Stimulated activated CD8-positive, alpha-beta memory T cell treated with anti-CD3 and anti-CD28 coated beads, Interleukin-12 subunit alpha, Interleukin-12 subunit beta, amount 100 ng/mL, for 1 hour (primary cell): ENCODE measurements around the gene GNG7.
"Not testable (repeated sequence)": the region's sequence is repeated elsewhere in the genome, so short reads cannot be mapped to it uniquely, and the experiment has no call there.

Experiments
- DNase-seq: peaks from one replicate; pipeline ENCODE4 v3.0.0-alpha.2; 2020; ENCODE audit warnings: low read depth

GNG7 gene

DNA sequence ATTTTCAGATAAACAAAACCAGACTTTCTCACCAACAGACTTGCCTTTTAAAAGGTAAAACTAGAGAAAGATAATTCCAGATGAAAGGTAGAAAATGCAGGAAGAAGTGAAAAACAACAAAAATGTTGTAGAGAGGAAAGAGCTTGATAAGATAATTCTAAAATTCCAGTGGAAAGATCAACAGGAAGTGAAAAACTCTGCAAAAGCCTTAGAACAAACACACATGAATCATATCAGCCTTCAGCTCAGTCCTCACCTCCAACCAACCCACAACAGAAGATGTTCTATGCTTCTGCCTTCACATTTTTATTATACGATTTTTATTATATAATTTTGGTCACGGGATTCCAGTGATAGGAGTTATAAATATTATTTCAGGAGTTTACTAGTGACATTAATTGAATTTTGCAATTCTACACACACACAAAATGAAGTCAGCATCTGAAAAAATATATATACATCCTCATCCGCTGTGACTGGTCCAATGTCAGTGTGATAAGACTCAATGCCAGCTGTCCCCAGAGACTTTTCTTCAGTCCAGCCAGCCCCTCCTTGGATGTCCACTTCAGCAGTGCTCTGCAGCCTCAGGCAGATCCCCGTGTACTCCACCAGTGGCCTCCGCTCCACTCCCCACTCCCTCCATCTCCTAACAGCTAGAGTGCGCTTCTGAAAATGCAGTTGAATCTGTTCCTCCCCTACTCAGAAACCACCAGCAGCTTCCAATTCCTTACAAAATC is 168.6 kb downstream of the GNG7 start:
- no peak for DNase-seq

DNA sequence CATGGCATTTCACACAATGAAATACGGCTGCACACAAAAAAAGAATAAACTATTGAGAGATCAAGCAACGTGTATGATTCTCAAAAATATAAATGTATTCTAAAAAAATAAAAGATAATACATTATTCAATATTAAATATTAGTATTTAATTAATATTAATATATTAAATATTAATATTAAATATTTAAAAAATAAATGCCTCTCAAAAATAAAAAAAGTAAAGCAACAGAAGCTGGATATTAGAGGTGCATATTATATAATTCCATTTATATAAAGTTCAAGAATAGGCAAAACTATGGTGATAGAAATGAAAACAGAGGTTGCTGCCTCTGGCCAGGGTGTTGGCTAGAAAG is 169.4 kb downstream of the GNG7 start:
- no peak for DNase-seq

GRCh38 chr19:2532252-2533071 is 170.0 kb downstream of the GNG7 start:
- DNase-seq: no peak

DNA sequence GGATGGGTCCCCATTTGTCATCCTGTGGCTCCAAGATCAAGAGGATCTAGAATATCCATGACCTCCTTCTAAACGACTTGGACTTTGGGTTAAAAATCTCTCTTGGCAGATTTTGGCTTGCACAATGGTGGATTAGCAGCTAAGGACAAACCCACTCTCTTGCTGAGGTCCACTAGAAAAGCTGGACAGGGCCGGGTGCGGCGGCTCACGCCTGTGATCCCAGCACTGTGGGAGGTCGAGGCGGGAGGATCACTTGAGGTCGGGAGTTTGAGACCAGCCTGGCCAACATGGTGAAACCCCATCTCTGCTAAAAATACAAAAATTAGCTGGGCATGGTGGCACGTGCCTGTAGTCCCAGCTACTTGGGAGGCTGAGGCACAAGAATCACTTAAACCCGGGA is 172.6 kb downstream of the GNG7 start:
- not testable (repeated sequence) for DNase-seq

DNA sequence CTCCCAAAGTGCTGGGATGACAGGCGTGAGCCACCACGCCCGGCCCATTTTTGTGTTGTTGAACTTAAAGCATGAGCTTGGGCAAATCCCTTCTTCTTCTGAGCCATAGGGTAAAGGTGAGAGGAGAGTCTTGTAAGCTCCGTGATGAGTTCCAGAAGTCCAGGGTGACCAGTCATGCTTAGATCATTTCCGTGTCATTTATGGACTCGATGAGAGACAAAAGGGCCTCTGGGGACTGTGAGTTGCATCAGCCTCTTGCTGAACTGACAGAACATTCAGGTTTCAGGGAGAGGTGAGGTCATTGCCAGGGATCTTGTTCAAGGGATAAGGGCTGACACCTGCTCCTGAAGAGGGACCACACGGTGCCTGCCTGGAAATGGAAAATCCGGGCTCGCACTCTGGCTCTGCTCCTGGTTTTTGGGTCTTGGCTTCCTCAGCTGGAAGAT is 173.0 kb downstream of the GNG7 start:
- no peak for DNase-seq

GRCh38 chr19:2528675-2529101 is 173.8 kb downstream of the GNG7 start:
- DNase-seq: no peak

DNA sequence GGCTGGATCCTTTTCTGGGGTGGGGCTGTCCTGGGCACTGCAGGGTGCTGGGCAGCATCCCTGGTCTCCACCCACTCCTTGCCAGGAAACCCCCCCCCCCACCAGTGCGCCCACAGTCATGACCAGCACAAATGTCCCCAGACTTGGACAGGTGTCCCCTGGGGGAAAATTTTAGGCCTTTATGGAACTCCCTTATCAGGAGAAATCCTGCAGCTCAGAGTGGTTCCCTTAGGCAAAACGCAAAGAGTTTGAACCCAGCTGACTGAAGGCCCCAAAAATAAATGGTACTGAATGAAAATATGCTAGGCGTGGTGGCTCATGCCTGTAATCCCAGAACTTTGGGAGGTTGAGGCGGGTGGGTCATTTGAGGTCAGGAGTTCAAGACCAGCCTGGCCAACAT is 174.8 kb downstream of the GNG7 start:
- DNase-seq: no peak

- DNase-seq: no peak
These were observed 175.3 kb downstream of the GNG7 start for GRCh38 chr19:2527171-2527570.

DNA sequence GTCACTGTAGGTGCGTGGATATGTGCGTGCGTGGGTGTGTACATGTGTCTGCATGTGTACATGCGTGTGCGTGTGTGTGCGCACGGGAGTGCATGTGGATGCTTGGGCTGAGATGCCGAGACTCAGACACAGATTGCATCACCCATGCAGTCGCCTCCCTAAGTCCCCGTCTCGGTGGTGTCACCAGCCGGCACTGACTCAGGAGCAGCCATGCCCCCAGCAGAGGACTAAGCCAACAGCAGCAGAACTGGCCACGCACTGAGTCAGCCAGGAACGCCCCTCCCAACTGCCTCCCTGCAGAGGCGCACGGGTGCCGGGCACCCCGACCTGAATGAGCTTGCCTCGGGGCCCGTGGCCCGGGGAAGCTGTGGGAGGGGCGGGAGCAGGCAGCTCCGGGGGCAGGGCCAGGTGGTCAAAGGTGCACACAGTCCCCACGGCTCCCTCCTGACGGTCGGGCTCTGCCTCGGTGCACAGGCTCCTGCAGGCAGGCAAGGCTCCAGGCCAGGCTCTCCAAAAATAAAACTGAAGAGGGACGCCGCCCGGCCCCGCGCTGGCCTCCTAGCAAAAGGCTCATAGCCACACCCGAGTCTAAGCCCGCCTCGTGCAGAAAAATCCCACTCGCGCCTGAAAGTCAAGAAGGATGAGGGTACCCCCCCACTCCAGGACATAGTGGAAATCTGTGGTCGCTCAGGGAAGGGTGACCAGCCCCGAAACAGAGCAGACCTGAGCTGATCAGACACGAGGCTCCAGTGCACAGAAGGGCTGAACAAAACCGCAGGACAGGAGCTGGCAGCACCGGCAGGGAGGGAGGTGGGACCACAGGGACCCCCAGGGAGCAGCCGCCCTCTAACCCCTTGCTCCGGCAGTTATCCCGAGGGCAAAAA is 177.4 kb downstream of the GNG7 start:
- no peak for DNase-seq

GRCh38 chr19:2524361-2524839 is 178.1 kb downstream of the GNG7 start:
- no peak for DNase-seq

DNA sequence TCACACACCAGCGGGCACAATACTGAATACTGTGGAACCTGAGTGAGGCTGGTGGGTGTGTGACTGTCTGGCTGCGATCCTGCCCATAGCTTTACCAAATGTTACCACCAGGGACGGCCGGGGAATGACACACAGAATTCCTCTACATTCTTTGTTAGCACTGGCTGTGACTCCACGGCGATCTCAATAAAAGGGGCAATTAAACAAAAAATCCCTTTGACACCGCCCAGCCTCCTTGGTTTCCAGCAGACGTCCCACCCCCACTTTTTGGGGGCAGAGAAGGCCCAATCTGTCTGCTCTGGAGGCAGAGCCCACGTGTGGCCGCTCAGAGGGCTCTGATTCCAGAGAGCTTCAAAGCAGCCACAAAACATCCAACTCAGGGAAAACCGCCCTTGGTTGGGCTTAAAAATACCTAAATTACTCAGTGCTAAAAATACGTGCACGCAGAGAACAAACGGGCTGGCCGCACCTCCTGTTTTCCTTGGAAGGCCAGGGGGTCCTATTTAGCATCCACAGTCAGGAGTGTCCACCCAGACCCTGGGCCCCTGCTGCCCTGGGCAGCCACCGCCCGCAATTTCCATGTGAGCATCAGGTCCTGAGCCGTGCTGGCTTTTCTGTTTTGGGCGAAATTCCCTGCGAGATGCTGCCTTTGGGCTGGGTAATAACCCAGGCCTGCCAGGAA is 178.7 kb downstream of the GNG7 start:
- DNase-seq: no peak

DNA sequence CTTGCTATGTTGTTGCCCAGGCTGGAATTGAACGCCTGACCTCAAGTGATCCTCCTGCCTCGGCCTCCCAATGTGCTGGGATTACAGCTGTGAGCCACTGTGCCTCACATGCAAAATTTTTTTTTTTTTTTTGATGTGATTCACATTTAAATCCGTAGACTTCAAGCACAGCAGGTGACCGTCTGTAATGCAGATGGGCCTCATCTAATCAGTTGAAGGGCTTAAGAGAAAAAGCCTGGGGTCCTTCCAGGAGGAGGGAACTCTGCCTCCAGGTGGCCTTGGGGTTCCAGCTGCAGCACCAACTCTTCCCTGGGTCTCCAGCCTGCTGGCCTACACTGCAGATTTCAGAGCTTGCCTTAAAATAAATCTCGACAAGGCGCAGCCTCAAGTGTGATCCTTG is 183.0 kb downstream of the GNG7 start:
- DNase-seq: no peak

DNA sequence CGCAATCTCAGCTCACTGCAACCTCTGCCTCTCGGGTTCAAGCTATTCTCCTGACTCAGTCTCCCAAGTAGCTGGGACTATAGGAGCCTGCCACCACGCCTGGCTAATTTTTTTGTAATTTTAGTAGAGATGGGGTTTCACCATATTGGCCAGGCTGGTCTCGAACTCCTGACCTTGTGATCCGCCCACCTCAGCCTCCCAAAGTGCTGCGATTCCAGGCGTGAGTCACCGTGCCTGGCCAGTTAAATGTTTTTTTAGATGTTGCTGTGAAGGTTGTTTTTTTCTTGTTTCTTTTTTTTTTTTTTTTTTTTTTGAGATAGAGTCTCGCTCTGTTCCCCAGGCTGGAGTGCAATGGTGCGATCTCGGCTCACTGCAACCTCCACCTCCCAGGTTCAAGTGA is 183.6 kb downstream of the GNG7 start:
- DNase-seq: not testable (repeated sequence)

DNA sequence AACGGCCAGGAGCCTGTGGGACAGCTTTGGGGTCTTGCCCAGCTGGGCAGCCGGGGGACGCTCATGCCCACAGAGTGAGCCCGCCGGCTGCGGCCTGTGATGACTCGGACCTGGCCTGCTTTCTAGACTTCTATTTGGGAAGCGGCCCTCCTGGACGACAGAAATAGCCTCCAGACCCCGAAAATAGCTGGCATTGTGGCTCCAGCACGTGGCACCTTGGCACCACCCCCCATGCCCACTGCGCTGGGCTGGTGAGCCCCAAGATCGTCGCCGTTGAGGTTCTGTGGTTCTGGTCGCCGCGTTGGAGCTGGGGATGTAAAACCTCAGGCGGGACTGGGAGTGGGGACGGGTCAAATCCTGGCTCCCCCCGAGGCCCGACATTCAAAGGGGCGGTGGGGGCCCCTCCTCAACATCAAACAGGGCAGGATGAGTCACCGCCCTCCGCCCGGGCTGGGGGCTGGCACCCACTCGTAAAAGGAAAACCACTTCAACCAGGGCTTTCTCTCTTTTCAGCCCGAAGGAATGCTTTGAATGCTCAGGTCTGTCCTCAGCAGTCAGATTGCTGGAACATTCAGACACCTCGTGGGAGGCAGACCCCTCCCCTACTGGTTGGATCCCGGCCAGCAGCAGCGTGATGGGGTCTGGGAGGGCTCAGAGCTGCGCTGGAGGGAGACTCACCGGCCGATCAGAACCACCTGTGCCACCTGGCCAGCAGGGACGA is 184.5 kb downstream of the GNG7 start:
- no peak for DNase-seq

GRCh38 chr19:2516727-2517126 is 185.8 kb downstream of the GNG7 start:
- no peak for DNase-seq

- no peak for DNase-seq
These were observed 187.4 kb downstream of the GNG7 start for GRCh38 chr19:2514981-2515518.

- no peak for DNase-seq
These were observed 189.7 kb downstream of the GNG7 start for GRCh38 chr19:2512523-2513431.

DNA sequence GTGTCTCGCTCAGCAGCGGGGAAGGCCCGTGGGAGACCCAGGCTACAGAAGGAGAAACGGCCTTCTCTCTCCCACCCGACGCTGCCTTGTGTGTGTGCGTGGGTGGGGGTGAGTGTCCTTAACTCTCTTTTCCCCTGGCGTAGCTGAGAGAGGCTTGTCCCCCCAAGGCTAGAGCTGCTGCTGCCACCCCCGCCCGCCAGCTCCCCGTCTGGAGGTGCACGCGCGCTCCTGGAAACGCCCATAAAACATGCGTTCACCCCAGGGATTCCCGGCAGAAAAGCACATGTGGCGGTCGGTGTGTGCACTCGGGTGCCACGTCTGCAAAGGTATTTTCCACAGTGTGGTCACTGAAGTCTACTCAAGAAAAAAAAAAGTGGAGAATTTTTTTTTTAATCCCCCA is 190.5 kb downstream of the GNG7 start:
- no peak for DNase-seq

DNA sequence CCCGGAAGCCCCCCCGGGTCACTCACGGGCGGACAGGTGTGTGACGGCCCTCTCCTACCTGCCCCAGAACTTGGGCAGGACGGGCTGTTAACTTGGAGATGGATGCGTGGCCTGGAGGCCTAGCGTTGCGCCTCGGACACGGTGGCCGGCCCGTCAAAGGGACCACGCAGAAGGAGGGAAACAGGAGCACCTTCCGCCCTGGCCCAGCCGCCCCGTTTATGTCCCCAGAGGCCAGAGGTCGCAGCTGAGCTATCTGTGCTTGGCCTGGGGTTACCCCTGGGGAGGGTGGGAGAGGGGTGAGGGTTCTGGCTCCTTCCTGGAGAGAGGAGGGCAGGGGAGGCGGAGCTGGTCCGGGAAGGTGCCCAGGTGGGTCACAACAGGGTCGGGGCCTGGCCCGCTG is 190.9 kb downstream of the GNG7 start:
- DNase-seq: no peak

- no peak for DNase-seq
These were observed 193.4 kb downstream of the GNG7 start for GRCh38 chr19:2509096-2509495.
